ENCODE data around the gene PRKCZ. TPM values are rescaled to one million over a fixed set of nuclear protein-coding genes. Genes with fewer than 3 reads are reported as not detected.

The PRKCZ gene
- total and polyA plus RNA-seq, 9 of the 15 experiments (the other 6 are each of a cell fraction or from before 2014, with no cell fraction given), result 0.07 to 3.1 (median 1.3) TPM

- no peak for TF ChIP-seq SRSF9 (IDR thresholded peaks at IDR 0.05; ENCODE audit: borderline replicate concordance, low read depth, low read length)
- peak; percentile 85 to 98 for TF ChIP-seq MLLT1 (IDR thresholded peaks at IDR 0.05)
- no peak for TF ChIP-seq BCL6 (CRISPR knock-in tag; IDR thresholded peaks at IDR 0.05)
- TF ChIP-seq MAFF (IDR thresholded peaks at IDR 0.05; ENCODE audit: low read length), result 0 out of 2 replicates have a peak, but pooled peaks have one; percentile 8
- no peak; the same call in 1 of the 2 replicates for TF ChIP-seq ZC3H11A (IDR thresholded peaks at IDR 0.05; ENCODE audit: low read depth, low read length)
- TF ChIP-seq POLR2H (tag; IDR thresholded peaks at IDR 0.05; ENCODE audit: low read depth), result no peak
- TF ChIP-seq CEBPB (tag; IDR thresholded peaks at IDR 0.05), result no peak
- TF ChIP-seq STAT5B (CRISPR knock-in tag; IDR thresholded peaks at IDR 0.05), result no peak
- no peak for TF ChIP-seq MXD1 (CRISPR knock-in tag; IDR thresholded peaks at IDR 0.05; ENCODE audit: borderline replicate concordance, poor library complexity, severe bottlenecking)
- TF ChIP-seq HOXB6 (CRISPR knock-in tag; IDR thresholded peaks at IDR 0.05; ENCODE audit: borderline replicate concordance), result no peak
- no peak for TF ChIP-seq RBM25 (IDR thresholded peaks at IDR 0.05; ENCODE audit: low read depth, low read length, severe bottlenecking)
- TF ChIP-seq HDAC3 (IDR thresholded peaks at IDR 0.05; ENCODE audit: borderline replicate concordance, partially characterized antibody), result no peak
- no peak for TF ChIP-seq ZNF12 (CRISPR knock-in tag; IDR thresholded peaks at IDR 0.05)
- peak; percentile 90 for TF ChIP-seq NR2C2 (CRISPR knock-in tag; IDR thresholded peaks at IDR 0.05)
- peak; percentile 93 for TF ChIP-seq NR2C2 (tag; IDR thresholded peaks at IDR 0.05)
- no peak for TF ChIP-seq BCLAF1 (IDR thresholded peaks at IDR 0.05; ENCODE audit: borderline replicate concordance in 1 of 2, control insufficient read depth in 1 of 2, low read depth in 2 of 2, low read length in 1 of 2)
- peak; percentile 85 for TF ChIP-seq BHLHE40 (IDR thresholded peaks at IDR 0.05; ENCODE audit: low read length)
- TF ChIP-seq HDAC8 (tag; IDR thresholded peaks at IDR 0.05), result no peak
- TF ChIP-seq IRF2 (CRISPR knock-in tag; IDR thresholded peaks at IDR 0.05), result no peak
- no peak for TF ChIP-seq PRMT5 (CRISPR knock-in tag; IDR thresholded peaks at IDR 0.05)
- TF ChIP-seq ZNF384 (IDR thresholded peaks at IDR 0.05; ENCODE audit: low read depth, low read length), result no peak
- TF ChIP-seq ZNF79 (CRISPR knock-in tag; IDR thresholded peaks at IDR 0.05; ENCODE audit: low read depth), result no peak
- TF ChIP-seq HCFC1 (IDR thresholded peaks at IDR 0.05; ENCODE audit: low read depth, low read length), result peak; percentile 90
Measured at GRCh38 chr1:2180297-2181245, 130.4 kb downstream of the PRKCZ start (continued).
